HT-29 (cell line): ENCODE data around the gene ACAP3. TPM values are rescaled to one million over a fixed set of nuclear protein-coding genes. Genes with fewer than 3 reads are reported as not detected.
A peak's percentile ranks its signal among the peaks of the same experiment; 100 is the strongest.

Experiments
- DNase-seq: peaks from one replicate; pipeline ENCODE4 v3.0.0-alpha.2; 2015; ENCODE audit warnings: low spot score
- total RNA-seq: library from RNA; depleted of rRNA; stranded (reverse); fragments of >200 nt; shearing (Covaris generic); gene quantifications from 2 replicates; pipeline ENCODE4 v1.2.3, GENCODE V29; 2014

ACAP3 gene
- total RNA-seq, 1 experiment from 2014 or later, result 104 TPM

GRCh38 chr1:1302006-1302430 lies 5.7 kb downstream of the ACAP3 start:
- no peak for DNase-seq

- no peak for DNase-seq
Observed at GRCh38 chr1:1300352-1300739, 7.4 kb downstream of the ACAP3 start.

- no peak for DNase-seq
Observed at GRCh38 chr1:1299686-1300351, 7.9 kb downstream of the ACAP3 start.

GRCh38 chr1:1298861-1299685 lies 8.7 kb downstream of the ACAP3 start:
- DNase-seq, result no peak

GRCh38 chr1:1297802-1298424 lies 9.8 kb downstream of the ACAP3 start:
- DNase-seq, result no peak

- DNase-seq, result no peak
Observed at GRCh38 chr1:1296070-1297061, 11.4 kb downstream of the ACAP3 start.

- DNase-seq, result no peak
Observed at GRCh38 chr1:1295154-1295923, 12.4 kb downstream of the ACAP3 start.

GRCh38 chr1:1294250-1294890 lies 13.4 kb downstream of the ACAP3 start:
- no peak for DNase-seq

- DNase-seq, result no peak
Observed at GRCh38 chr1:1293263-1294249, 14.2 kb downstream of the ACAP3 start.

GRCh38 chr1:1292851-1293250 lies 14.9 kb downstream of the ACAP3 start:
- no peak for DNase-seq

GRCh38 chr1:1292442-1292779 lies 15.3 kb downstream of the ACAP3 start:
- DNase-seq, result no peak

- peak; percentile 86 for DNase-seq
Observed at GRCh38 chr1:1291548-1292441, 15.9 kb downstream of the ACAP3 start.

- peak; percentile 31 for DNase-seq
Observed at GRCh38 chr1:1291023-1291528, 16.7 kb downstream of the ACAP3 start.

GRCh38 chr1:1290238-1290731 lies 17.4 kb downstream of the ACAP3 start:
- DNase-seq, result peak; percentile 77

GRCh38 chr1:1287288-1288110 lies 20.2 kb downstream of the ACAP3 start:
- DNase-seq, result no peak
